Thyroid gland (tissue), 4 donors: ENCODE data around the gene MBD3L5.
"Not testable (repeated sequence)": the region's sequence is repeated elsewhere in the genome, so short reads cannot be mapped to it uniquely, and the experiment has no call there.

Source experiments
- CTCF ChIP-seq, 6 experiments: fragments of 200-600 bp in 3 of 6; fragments of 450-650 bp in 3 of 6; sonication (generic) in 3 of 6; IDR thresholded peaks; one replicate each; pipeline ENCODE4 v1.5.1; 2016 to 2019; ENCODE audit warnings: antibody characterized with exemption in 6 of 6, mild to moderate bottlenecking in 2 of 6, inconsistent platforms in 1 of 6, moderate library complexity in 1 of 6
- POLR2A ChIP-seq, 2 donors: fragments of 450-650 bp; IDR thresholded peaks; one replicate each; pipeline ENCODE4 v1.6.1; 2017; ENCODE audit warnings: antibody characterized with exemption in 2 of 2, mild to moderate bottlenecking in 2 of 2, moderate library complexity in 1 of 2

- not testable (repeated sequence) for TF ChIP-seq CTCF, POLR2A (IDR thresholded peaks at IDR 0.05)
Measured at GRCh38 chr19:7058576-7058975, 28.2 kb downstream of the MBD3L5 start, which contains the start of gene MBD3L3.
